Stimulated activated CD4-positive, alpha-beta T cell treated with anti-CD3 and anti-CD28 coated beads, Interleukin-2, amount 100 ng/mL, for 24 hours (primary cell): ENCODE results near the gene VDR.

Source experiments
- DNase-seq, 2 donors: peaks; one replicate each; pipeline ENCODE4 v3.0.0-alpha.2; 2020

Gene VDR

DNA sequence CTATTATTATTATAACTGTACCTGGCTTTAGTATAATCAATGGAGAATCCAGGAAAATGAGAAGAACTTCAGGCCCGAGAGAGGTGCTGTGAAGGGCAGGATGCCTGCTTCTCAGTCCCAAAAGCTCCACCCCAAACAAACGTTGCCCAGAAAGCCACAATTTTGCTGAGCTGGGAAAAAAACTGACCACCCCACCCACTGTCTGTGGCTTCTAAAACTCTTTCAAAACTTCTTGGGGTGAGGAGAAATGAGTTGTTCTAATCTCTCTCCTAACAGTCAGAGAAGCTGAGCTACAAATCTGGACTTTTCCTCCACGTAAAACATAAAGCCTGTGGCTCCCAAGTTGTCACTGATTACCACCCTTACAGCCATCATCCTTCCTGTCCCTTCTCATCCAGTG is 13.4 kb downstream of the VDR start:
- no peak for DNase-seq

DNA sequence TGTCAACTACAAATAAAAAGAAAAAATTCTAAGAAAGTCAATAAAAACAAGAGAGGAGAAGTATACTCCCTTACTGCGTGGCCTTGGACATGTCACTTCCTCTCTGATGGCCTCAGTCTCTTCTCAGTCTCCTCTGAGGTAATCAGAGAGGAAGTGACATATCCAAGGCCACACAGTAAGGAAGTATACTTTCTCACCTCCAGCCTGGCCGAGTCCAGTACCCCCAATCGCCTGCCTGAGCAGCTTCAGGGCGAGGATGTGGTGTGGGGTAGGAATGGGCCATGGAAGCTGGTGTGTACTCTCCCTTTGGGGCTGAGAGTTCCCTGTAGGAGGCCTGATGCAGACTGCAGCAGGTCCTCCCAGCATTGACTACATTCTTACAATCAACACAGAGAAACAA is 15.8 kb downstream of the VDR start:
- no peak for DNase-seq

DNA sequence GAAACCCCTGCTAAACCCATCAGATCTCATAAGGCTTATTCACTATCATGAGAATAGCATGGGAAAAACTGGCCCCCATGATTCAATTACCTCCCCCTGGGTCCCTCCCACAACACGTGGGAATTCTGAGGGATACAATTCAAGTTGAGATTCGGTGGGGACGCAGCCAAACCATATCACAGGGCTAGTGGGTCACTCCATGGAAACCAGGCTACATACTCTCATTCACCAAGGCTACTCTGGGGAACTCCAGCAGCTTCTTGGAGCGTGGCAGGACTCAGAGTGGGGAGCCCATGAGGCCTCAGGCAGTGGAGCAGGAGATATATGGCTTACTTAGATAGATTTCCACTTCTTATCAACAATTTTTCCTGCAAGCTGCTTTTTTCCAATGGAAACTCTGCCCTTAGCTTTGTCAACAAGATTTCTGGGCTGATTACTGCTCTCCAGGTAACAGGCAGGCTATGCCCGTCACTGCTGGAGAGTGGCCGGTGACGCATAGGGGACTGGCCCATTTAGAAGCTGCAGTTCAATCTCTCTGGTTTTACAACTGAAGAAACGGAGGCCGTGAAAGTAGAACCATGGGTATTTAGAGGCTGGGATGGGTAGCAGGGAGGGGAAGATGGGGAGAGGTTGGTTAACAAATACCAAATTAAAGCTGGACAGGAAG is 16.5 kb downstream of the VDR start:
- no peak for DNase-seq

DNA sequence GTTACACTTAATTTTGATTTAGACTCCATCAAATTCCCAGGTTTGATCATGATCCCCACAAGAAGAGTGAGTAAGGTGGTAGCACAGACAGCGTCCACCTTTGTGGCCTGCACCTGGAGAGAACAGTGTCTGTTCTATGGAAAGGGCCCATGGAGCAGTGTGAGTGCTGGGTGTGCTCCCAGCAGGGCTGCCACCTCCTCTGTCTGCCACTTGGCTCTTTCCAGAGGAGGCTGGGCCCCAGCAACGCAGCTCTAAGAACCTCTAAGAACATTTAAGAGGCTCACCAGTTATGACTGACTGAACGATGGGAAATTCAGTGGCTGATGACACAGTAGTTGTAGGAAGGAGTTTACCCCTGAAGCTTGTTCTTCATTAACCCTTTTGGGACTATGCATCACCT is 17.3 kb downstream of the VDR start:
- no peak for DNase-seq

DNA sequence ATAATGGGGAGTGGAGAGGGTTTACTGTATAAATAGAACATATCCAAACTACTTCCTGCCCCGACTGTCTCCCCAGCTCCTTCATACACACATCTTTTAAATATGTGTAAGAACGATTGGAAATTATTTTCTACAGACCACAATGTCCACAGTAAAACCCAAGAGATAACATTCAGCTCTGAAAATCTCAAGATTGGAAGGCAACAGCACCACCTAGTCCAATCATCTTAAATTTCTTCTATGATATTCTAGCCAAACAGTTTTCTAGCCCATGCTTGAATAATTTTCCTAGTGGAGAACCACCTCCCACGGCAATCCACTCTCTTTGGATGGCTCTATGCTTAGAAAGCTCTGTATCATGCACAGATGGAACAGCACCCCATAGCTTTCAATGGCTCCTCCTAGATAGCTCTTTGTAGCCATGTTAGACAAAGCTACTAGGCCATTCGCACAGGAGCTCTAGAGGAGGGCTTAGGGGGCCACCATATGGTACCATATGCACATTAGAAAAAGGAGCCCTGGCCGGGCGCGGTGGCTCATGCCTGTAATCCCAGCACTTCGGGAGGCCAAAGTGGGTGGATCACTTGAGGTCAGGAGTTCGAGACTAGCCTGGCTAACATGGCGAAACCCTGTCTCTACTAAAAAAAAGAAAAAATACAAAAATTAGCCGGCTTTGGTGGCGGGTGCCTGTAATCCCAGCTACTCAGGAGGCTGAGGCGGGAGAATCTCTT is 18.1 kb downstream of the VDR start:
- no peak for DNase-seq

DNA sequence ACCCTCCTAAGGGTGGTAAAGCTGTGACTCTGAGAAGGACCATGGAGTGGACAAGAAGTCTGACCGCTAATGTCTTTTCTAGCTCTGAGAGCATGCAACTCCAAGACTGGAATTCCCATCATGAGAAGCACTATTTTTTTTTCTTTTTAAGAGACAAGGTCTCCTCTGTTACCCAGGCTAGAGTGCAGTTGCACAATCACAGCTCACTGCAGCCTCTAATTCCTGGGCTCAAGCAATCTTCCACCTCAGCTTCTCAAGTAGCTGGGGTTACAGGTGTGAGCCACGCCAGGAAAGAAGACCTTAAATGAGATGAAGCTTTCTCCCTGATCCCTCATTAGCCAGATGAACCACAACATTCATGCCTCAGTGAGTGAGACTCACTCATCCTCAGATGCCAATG is 19.2 kb downstream of the VDR start:
- no peak for DNase-seq

DNA sequence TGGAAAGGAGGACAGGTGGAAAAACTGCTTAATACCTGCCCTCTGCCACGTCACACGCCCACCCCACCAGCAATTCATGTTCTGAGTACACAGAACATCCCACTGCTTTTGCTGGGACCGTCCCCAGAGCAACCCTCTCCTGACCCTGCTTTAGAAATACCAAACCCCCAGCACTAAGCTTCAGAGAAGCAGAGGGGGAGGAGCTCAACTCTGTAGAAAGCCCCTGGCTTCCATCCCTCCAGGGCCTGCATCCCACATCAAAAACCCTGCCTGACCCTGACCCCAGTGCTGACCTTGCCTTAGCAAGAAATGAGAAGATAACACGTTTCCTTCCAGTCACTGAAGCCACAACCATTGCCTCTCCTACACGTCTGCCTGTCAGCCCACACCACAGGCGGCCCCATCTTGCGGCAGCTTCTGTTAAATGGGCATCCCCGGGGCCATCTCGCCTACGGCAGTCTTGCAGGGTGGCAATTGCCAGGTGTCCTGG is 19.7 kb downstream of the VDR start:
- DNase-seq, result peak; percentile 82 to 87

DNA sequence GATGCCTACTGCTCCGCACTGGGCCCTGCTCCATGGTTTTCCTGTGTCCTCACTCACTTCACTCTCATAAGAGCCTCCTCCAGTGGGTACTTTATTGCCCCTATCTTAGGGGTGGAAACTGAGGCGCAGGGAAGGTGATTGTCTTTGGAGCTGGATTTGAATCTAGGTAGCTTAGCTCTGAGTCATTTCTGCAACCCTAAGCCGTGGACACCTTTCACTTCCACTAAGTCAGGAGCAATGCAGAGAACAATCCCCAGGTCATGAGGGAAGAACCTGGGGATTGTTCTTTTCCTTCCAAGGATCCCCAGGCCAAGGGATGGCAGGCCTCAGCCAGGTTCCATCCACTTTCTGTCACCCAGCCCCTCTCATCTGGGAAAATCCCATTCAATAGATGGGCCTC is 20.3 kb downstream of the VDR start:
- DNase-seq, result no peak

DNA sequence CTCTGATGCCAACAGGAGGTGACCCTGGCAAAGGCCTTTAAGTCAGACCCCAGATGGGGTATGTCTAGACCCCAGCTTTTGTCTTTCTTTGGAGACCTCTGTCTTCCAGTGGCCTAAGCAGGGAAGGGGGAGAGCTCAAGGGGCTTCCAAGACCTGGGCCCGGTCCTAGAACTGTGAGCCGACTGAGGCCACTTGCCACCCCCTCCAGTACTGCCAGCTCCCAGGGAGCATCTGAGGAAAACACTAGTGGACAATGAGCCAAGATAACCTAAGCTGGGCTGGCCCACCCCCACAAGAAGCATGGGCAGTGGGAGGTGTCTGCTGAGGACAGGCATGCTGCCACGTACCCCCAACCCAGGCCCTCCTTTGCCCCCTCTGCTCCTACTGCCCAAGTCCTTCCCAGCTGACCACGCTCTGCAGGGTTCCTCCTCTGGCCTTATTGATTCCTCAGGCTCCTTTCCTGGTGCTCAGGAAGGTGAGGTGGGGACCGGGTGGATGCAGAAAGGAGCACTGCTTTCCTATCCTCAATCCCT is 21.1 kb downstream of the VDR start:
- DNase-seq, result no peak

DNA sequence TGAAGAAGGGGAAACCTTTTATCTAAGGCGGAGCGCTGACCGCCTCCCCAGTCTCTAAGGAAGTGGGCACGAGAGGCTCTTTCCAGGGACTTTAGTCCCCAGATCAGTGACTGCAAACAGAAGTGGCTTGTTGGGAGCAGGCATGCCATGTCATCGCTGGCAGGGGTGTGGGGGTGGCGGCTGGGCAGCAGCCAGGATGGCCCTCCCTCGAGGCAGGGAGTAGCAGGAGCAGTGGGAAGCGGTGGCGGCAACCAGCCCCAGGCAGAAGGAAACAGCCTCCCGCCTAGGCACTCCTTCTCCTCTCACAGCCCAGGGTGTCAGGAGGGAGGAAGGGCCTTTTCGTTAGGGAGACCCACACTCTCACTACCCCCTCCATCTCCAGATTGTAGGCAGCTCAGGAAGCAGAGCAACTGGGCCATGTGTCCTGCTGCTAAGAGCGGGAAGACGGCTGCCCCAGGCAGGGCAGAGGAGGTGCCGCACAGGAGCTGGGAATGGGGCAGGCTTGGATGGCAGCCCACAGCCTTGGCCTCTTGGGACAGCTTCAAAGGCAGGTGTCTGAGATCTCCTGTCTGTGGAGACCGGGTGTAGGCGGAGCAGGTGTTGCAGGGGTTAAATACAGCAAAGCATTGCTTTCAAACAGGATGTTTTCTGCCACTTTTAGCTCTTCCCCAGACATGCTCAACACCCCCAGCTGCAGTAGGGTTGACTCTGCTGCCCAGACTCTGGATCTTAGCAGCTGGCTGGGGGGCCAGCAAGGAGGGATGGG is 21.8 kb downstream of the VDR start:
- peak; percentile 41 to 47 for DNase-seq

DNA sequence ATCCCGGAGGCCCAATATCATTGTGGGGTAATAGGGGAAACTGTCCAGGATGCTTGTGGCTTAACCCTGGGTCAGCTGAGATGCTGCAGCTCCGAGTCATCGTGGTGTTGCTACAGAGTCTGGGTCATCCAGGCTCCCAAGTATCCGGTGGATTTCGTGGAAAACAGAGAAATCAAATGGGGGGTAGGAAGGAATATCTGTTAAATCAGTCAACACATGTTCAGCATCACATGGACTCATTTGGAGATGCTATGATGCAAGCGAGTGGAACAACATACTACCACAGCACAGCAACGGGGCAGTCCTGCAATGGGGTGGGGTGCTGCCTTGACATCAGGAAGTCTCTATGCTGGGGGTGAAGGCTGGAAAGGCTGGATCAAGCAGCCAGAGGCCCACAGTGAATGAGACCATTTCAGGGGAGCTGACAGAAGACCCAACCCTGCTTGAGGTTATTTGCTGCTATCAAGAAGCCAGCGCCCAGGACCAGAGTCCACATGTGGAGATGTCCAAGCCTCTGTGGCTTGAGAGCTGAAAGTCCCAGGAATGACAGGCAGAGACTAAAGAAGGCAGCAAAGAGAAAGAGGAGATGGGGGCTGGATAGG is 22.9 kb downstream of the VDR start:
- no peak for DNase-seq

DNA sequence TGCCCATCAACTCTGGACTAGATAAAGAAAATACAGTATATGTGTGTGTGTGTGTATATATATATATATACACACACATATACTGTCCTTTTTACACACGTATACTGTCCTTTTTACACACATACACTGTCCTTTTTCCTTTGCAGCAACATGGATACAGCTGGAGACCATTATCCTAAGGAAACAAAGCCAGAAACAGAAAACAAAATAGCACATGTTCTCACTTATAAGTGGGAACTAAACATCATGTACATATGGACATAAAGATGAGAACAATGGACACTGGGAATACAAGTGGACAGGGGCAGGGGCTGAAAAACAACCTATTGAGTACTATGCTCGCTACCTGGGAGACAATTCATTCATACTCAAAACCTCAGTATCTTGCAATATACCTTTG is 23.7 kb downstream of the VDR start:
- no peak for DNase-seq

DNA sequence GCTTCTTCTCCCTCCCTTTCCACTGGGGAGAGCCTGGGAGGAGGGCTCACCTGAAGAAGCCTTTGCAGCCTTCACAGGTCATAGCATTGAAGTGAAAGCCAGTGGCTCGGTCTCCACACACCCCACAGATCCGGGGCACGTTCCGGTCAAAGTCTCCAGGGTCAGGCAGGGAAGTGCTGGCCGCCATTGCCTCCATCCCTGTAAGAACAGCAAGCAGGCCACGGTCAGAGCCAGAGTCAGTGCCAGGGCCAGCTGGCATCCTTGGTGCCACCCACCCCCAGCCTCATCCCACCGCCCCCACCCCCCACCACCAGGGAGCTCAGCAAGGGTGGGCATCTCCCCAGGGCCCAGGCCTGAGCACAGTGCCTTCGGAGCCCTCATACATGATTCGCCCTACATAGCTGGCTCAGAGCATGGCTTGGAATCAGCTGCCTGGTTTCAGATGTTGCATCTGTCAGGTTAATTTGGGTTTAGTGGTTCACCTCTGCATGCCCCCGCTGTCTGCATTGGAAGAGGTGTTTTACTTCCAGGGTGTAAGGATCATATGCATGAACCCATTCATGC is 25.8 kb downstream of the VDR start:
- no peak for DNase-seq

DNA sequence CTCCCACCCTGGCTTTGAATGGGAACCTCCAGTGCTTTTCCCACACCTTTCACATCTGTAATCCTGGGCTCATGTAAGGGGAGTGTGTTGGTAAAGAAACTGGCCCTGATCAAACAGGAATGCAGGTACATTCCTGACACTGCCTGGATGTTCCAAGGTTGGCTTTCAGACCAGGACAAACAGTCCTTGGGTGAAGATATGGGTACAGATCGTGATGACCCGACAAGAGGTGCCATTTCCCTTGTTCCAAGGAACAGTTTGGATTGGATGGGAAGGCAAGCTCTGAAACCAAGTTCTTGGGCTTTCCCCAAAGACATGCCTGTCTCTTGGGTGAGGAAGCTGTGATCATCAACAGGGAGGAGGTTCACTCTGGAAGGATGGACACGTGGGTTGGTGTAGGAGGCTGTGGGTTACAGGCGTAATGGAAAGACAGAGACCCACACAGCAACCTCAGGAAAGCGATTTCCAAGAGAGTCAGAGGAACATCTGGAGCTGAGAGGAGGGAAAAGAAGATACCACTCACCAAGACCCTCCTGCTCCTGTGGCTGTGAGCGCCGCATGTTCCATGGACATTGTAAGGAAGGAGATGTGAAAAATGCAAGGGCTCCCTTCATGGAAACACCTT is 26.4 kb downstream of the VDR start:
- no peak for DNase-seq

DNA sequence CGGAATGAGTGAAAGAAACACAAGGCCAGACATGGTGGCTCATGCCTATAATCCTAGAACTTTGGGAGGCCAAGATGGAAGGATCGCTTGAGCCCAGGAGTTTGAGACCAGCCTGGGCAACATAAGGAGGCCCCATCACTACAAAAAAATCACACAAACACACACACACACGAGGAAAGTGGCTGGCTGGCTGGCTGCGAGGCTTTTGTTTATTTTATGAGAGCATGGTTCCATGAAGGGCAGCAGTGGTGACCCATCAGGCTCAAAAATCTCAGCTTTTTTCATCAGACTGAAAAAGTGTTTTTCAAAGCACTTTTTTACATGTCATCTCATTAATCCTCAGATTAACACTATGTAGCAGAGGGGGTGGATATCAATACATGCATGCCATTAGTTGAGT is 27.7 kb downstream of the VDR start:
- DNase-seq, result no peak

DNA sequence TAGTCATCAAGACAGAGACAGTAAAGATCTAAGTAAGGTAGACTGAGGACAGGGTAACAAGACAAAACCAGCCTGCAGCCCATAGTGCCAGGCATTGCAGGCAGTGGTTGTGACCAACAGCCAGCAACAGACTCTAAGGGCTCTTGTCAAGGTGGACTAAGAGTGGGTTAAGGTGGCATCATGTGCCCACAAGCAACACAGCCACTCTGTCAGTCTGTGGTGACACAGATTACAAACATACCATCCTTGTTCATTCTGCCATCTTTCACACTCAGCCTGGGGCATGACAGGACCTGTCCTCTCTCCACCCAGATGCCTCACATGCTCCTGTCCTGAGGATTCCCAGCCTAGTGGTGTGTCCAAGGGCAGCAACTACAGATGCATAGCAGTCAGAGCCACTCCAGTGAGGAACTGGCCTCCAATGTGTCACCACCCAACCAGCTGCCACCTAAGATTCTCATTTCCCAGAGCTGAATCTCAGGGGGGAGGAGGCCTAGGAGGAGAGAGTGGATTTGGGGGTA is 28.3 kb downstream of the VDR start:
- DNase-seq, result no peak

DNA sequence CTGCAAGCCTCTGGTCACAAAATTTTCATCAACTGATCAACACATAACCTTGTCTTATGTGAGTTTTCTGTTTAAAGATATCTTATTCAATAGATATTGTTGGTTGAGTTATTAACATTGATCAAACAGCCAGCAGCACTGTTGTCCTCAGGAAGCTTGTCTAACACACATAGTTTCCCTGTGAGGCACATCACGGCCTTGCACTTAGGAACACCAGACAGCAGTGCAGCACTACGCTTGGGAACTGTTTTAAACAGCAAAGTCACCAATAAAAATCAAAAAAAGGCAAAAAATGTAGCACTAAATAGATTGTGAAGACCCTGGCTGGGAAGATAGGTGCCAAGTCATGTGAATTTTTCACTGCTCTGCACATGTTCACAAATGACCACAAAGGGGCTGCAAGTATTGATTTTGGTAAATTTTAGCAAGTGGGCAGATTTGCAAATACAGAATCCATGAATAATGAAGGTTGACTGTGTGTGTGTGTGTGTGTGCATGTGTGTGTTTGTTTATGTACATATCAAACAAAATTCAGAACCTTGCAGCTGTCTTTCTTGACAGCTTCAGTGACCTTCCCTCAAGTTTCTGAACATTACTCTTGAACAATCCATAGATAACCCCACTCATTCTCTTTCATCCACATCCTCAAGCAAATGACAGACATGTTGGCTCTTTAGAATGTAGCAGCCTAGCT is 28.9 kb downstream of the VDR start:
- no peak for DNase-seq

DNA sequence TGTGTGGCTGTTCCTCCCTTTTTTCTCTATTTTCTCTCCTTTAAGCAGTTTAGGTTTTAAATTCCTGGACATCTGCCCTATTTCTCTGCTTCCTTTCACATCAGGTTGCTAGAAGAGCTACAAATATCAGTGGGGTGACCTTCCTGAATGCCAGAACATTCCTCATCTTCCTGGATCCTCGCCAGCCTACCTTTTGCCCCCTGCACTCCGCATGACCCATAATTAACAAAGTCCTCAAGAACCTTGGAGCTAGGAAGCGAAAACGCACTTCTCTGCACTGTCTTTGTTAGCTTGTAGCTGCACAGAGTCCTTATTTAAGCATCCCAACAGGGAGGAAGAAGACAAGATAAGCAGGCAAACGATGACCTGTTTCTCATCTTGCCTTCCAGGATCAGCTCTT is 30.5 kb downstream of the VDR start:
- no peak for DNase-seq

DNA sequence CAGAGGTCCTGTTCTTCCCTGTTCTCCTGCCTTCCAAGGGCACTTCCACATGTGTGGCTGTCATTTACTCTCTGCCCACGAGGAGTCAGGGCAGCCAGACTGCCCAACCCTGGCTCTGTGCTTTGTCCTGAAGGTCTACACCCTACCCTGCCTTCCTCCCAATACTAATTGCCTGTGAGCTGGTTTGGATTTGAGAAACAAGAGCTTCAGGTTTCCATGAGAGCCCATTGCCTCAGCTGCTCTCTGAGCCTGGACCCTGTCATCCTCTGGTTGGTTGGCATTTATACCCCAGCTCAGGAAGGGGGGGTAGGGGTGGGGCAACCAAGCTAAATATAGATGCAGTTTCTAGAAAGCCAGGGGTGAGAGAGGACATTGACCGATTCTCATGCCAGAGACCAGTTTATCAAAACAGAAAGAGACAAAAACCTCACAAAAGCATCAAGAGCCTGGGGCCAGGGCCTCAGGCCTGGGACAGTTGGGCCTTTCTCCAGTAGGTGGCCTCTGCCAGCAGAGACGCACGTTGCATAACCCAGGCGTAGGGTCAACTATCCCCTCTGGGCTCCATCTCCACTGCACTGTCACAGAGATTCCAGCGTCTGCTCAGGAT is 34.5 kb downstream of the VDR start:
- DNase-seq, result no peak

DNA sequence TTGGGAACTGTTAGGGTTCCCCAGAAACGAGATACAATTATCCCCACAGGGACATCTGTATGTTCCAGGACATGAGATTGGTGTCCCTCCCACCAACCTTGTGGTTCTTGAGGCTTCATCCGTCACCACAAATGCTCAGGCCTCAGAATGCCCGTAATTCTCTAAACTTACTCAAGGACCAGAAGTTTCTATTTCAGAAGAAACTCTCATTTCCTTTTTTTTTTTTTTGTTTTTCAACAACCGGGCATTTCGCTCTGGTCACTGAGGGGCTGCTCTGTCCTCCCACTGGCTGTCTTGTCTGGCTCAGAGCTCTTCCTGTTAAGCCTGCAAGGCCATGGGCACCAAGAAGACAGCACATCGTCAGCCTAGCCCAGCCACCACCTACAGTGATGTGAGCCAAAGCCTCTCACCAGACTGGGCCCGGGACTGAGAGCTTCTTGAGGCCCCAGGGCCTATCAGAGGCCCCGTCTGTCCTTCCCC is 36.2 kb downstream of the VDR start:
- DNase-seq, result no peak

DNA sequence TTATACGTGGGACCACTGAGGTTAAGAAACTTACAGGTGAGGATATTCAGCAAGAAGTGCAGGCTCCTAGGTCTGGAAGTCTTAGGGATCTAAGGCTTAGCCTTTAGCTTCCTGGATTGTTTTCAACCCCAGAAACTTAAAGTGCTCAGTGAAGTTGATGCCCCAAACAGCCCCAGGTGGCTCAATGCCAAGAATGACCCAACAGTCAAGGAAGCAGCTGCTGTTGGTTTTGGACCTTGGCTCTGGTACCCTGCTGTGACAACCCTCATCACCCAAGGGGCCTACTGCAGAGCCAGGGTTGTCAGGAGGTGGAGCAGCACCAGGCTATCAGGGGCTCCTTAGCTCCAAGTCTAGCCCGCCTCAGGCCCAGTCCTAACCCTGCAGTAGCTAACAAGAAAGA is 36.8 kb downstream of the VDR start:
- no peak for DNase-seq
